PFSK-1 (cell line): ENCODE measurements around the gene VGLL4.

Experiments used
- POLR2AphosphoS5 ChIP-seq: IDR thresholded peaks from 2 replicates; pipeline ENCODE4 v1.6.1; 2012; ENCODE audit warnings: low read depth, mild to moderate bottlenecking, control low read depth, low read length, moderate library complexity
- SIN3A ChIP-seq: IDR thresholded peaks from 2 replicates; pipeline ENCODE4 v1.6.1; 2012; ENCODE audit warnings: mild to moderate bottlenecking, low read length, moderate library complexity, borderline replicate concordance; ENCODE audit not compliant: insufficient read depth
- TF ChIP-seq, protein P1 (sequence below), 2 experiments: IDR thresholded peaks; 2 replicates each; pipeline versions ENCODE4 v1.6.1 to v1.8.0; 2011 to 2012; ENCODE audit warnings: low read depth in 2 of 2, low read length in 2 of 2, control low read depth in 1 of 2, inconsistent platforms in 1 of 2, mild to moderate bottlenecking in 1 of 2, moderate library complexity in 1 of 2; ENCODE audit not compliant: insufficient read depth in 1 of 2

DNA sequence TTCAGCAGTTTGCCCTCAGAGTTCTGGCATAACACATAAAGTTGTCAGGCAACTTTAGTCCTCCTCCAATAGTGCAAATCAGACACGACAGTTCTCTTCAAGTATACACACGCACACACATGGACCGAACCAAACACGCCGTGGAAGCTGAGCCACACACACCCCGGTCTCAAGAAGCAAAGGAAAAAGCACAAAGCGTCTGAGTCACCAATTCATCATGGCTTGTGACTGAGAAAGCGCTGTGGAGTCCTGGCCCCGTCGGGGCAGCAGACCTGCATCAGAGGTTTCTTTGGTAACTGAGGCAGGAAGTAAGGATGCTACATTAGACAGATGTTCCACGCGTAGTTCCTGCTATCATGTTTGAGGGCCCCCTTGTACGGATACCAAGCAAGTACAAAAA is 85.7 kb downstream of the VGLL4 start:
- TF ChIP-seq, protein P1, sequence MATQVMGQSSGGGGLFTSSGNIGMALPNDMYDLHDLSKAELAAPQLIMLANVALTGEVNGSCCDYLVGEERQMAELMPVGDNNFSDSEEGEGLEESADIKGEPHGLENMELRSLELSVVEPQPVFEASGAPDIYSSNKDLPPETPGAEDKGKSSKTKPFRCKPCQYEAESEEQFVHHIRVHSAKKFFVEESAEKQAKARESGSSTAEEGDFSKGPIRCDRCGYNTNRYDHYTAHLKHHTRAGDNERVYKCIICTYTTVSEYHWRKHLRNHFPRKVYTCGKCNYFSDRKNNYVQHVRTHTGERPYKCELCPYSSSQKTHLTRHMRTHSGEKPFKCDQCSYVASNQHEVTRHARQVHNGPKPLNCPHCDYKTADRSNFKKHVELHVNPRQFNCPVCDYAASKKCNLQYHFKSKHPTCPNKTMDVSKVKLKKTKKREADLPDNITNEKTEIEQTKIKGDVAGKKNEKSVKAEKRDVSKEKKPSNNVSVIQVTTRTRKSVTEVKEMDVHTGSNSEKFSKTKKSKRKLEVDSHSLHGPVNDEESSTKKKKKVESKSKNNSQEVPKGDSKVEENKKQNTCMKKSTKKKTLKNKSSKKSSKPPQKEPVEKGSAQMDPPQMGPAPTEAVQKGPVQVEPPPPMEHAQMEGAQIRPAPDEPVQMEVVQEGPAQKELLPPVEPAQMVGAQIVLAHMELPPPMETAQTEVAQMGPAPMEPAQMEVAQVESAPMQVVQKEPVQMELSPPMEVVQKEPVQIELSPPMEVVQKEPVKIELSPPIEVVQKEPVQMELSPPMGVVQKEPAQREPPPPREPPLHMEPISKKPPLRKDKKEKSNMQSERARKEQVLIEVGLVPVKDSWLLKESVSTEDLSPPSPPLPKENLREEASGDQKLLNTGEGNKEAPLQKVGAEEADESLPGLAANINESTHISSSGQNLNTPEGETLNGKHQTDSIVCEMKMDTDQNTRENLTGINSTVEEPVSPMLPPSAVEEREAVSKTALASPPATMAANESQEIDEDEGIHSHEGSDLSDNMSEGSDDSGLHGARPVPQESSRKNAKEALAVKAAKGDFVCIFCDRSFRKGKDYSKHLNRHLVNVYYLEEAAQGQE (IDR thresholded peaks at IDR 0.05; ENCODE audit: insufficient read depth in 1 of 2, low read depth in 2 of 2, low read length in 2 of 2), result no peak
- TF ChIP-seq POLR2AphosphoS5 (no peak), SIN3A (no peak)
